Activated B cell treated with CpG ODN at 0.5 μM for 24 hours (primary cell): ENCODE data around the gene TNPO2. TPM values are rescaled to one million over a fixed set of nuclear protein-coding genes. Genes with fewer than 3 reads are reported as not detected.
"Not testable (repeated sequence)": the region's sequence is repeated elsewhere in the genome, so short reads cannot be mapped to it uniquely, and the experiment has no call there.

Experiments
- ATAC-seq: fragments of 200-7000 bp; cut with Tn5 transposase; one replicate; pipeline ENCODE4 v1.10.0; 2021; ENCODE audit warnings: low read depth, mild to moderate bottlenecking, moderate library complexity
- CTCF ChIA-PET: fragments of 350-600 bp; sonication (Branson Sonifier 250); formaldehyde crosslinking; loops from one replicate; lab custom pipeline; 2021; ENCODE audit warnings: antibody characterized with exemption; lab: Charles Lee
- POLR2A ChIA-PET: fragments of 350-600 bp; sonication (Branson Sonifier 250); formaldehyde crosslinking; loops from one replicate; lab custom pipeline; 2021; ENCODE audit warnings: antibody characterized with exemption; lab: Charles Lee
- DNase-seq: peaks from one replicate; pipeline ENCODE4 v3.0.0; 2022
- H3K27ac Mint-ChIP-seq: one replicate; pipeline ENCODE4 v1.8.0; 2020; ENCODE audit warnings: mixed read lengths
- H3K27me3 Mint-ChIP-seq: one replicate; pipeline ENCODE4 v1.8.0; 2021; ENCODE audit warnings: mixed read lengths
- H3K36me3 Mint-ChIP-seq: one replicate; pipeline ENCODE4 v1.8.0; 2021; ENCODE audit warnings: low read depth, mixed read lengths
- H3K4me1 Mint-ChIP-seq: one replicate; pipeline ENCODE4 v1.8.0; 2021; ENCODE audit warnings: mixed read lengths
- H3K4me3 Mint-ChIP-seq: one replicate; pipeline ENCODE4 v1.8.0; 2020; ENCODE audit warnings: mild to moderate bottlenecking, mixed read lengths
- H3K9me3 Mint-ChIP-seq: one replicate; pipeline ENCODE4 v1.8.0; 2020; ENCODE audit warnings: mixed read lengths
- intact Hi-C: fragments of 100-400 bp; cut with micrococcal nuclease; formaldehyde crosslinking; loops from one replicate; pipeline ENCODE4 v1.15.1; 2024
- total RNA-seq: library from RNA; stranded (reverse); gene quantifications from 2 replicates; pipeline ENCODE4 v1.2.3, GENCODE V29; 2022
- TF ChIP-seq, protein P1 (sequence below): fragments of 200-600 bp; IDR thresholded peaks from one replicate; pipeline ENCODE4 v1.8.0; 2022; ENCODE audit warnings: antibody characterized with exemption, mild to moderate bottlenecking

TNPO2 gene
- total RNA-seq, 1 donor from 2014 or later: 91.5 TPM

DNA sequence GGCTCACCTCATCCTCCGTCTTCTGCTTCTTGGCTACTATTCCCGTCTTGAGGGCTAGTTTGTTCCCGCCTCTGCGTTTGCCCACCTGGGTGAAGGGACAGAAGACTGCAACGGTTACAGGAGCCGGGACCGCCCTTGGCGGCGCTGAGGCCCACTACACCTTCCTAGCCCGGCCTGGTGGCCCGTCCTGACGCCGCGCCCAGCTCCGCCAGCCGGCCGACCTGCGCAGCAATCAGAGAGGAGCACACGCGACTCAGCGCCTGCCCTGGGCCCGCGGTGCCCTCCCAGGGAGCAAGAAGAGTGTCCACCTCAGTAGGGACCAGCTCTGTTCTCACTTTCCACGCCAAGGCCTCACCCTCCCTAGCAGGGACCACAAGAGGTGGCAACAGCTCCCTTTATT is 7.6 kb upstream of the TNPO2 start:
- Mint-ChIP-seq H3K4me3 (no peak overlapping the region), H3K36me3 (peaks cover 53% of the 10 kb centered on the region), H3K27me3 (no peaks in the 10 kb centered on the region), H3K27ac (no peak overlapping the region), H3K9me3 (no peaks in the 10 kb centered on the region), H3K4me1 (peaks cover 53% of the 10 kb centered on the region)
- ChIA-PET CTCF (interaction anchor here (0.8 kb wide), 1 partner anchor 26 kb away, joined by 3 read pairs; no protein-coding TSS in a partner anchor), POLR2A (interaction anchor here (1.1 kb wide), 1 partner anchor 9 kb away, joined by 10 read pairs; no protein-coding TSS in a partner anchor)
- DNase-seq (no peak), ATAC-seq (no peak)
- TF ChIP-seq, protein P1, sequence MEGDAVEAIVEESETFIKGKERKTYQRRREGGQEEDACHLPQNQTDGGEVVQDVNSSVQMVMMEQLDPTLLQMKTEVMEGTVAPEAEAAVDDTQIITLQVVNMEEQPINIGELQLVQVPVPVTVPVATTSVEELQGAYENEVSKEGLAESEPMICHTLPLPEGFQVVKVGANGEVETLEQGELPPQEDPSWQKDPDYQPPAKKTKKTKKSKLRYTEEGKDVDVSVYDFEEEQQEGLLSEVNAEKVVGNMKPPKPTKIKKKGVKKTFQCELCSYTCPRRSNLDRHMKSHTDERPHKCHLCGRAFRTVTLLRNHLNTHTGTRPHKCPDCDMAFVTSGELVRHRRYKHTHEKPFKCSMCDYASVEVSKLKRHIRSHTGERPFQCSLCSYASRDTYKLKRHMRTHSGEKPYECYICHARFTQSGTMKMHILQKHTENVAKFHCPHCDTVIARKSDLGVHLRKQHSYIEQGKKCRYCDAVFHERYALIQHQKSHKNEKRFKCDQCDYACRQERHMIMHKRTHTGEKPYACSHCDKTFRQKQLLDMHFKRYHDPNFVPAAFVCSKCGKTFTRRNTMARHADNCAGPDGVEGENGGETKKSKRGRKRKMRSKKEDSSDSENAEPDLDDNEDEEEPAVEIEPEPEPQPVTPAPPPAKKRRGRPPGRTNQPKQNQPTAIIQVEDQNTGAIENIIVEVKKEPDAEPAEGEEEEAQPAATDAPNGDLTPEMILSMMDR: no peak
- intact Hi-C loops: no loop called here

DNA sequence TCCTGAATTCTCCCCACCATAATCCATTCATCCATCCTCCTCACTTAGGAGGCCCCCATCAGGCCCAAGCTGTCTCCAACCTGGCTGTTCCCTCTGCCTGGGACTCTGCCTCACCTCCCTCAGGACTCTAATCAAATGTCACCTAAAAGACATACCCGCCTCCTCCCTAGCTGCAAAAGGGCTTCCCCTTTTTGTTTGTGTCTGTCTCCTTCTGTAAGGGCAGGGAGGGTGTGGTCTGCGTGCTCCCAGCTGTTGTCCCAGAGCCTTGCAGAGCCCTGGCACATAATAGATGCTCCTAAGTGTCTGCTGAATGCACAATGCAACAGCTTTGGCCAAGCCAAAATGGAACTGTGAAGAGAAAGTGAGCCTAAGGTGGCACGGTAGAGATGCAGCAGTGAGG is 6.3 kb upstream of the TNPO2 start:
- POLR2A ChIA-PET: interaction anchor here (0.6 to 1.4 kb wide), 4 partner anchors 33 to 151 kb away, joined by 3 to 6 read pairs (median 4); partner anchors contain the start of gene FBXW9
- CTCF ChIA-PET: interaction anchor here (1.2 to 1.3 kb wide), 2 partner anchors 13 to 66 kb away, joined by 3 to 4 read pairs; no protein-coding TSS in a partner anchor
- no peak for ATAC-seq
- Mint-ChIP-seq H3K27me3 (no peaks in the 10 kb centered on the region), H3K4me1 (peaks cover 50% of the 10 kb centered on the region), H3K9me3 (no peaks in the 10 kb centered on the region), H3K4me3 (peak overlapping the region; percentile 74), H3K27ac (peak overlapping the region; percentile 89), H3K36me3 (peaks cover 53% of the 10 kb centered on the region)
- no peak for DNase-seq
- intact Hi-C loops: no loop called here
- TF ChIP-seq, protein P1: no peak

DNA sequence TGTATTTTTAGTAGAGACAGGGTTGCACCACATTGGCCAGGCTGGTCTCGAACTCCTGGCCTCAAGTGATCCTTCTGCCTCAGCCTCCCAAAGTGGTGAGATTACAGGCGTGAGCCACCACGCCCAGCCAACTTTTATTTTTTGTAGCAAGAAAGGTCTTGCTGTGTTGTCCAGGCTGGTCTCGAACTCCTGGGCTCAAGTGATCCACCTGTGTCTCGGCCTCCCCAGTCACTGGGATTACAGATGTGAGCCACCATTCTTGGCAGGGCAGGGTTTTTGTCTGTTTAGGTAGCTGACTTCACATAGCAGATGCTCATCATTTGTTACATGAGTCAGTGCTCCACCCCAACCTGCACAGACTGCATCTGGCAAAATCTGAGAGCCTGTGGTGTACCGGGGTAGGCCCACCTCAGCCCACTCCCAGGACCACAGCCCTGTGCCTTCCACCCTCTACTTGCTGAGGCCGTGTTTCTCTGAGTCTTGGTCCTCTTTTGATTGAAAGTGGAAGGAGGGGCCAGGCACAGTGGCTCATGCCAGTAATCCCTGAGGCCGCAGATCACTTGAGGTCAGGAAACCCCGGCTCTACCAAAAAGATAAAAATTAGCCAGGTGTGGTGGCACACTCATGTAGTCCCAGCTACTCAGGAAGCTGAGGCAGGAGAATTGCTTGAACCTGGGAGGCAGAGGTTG is 4.2 kb upstream of the TNPO2 start:
- Mint-ChIP-seq H3K27me3 (no peaks in the 10 kb centered on the region), H3K4me1 (peaks cover 57% of the 10 kb centered on the region), H3K27ac (peak overlapping the region; percentile 24), H3K4me3 (no peak overlapping the region), H3K9me3 (no peaks in the 10 kb centered on the region), H3K36me3 (peaks cover 48% of the 10 kb centered on the region)
- ChIA-PET CTCF (interaction anchor here (1.1 kb wide), 1 partner anchor 29 kb away, joined by 3 read pairs; no protein-coding TSS in a partner anchor), POLR2A (interaction anchor here (0.7 to 1.5 kb wide), 5 partner anchors 9 to 112 kb away, joined by 3 to 8 read pairs (median 5); partner anchors contain the start of gene FBXW9)
- DNase-seq (no peak), ATAC-seq (no peak)
- TF ChIP-seq, protein P1: no peak
- intact Hi-C loops: no loop called here

DNA sequence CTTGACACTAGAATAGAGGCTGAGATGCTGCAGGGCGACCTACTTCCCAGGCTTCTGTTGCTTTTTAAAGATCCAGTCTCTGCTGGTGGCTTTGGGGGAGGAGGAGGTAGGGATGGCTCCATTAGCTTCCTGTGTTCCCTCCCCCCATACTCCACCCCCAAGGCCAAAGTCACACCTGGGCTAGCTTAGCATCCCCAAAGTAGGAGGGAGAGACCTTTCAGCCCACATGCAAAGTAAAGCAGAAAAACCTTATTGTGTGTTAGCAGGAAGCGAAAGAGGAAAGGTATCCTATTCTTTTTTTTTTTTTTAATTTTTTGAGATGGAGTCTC is 3.2 kb upstream of the TNPO2 start:
- TF ChIP-seq, protein P1: no peak
- Mint-ChIP-seq H3K27me3 (no peaks in the 10 kb centered on the region), H3K9me3 (no peaks in the 10 kb centered on the region), H3K27ac (peak overlapping the region; percentile 75), H3K36me3 (peaks cover 46% of the 10 kb centered on the region), H3K4me1 (peaks cover 52% of the 10 kb centered on the region), H3K4me3 (no peak overlapping the region)
- DNase-seq (no peak), ATAC-seq (no peak)
- POLR2A ChIA-PET: interaction anchor here (0.7 to 1.5 kb wide), 4 partner anchors 10 to 111 kb away, joined by 3 to 8 read pairs (median 4); partner anchors contain the start of gene RNASEH2A
- CTCF ChIA-PET: interaction anchor here (1.1 to 1.6 kb wide), 2 partner anchors 9 to 30 kb away, joined by 3 to 5 read pairs; no protein-coding TSS in a partner anchor
- intact Hi-C loops: no loop called here

DNA sequence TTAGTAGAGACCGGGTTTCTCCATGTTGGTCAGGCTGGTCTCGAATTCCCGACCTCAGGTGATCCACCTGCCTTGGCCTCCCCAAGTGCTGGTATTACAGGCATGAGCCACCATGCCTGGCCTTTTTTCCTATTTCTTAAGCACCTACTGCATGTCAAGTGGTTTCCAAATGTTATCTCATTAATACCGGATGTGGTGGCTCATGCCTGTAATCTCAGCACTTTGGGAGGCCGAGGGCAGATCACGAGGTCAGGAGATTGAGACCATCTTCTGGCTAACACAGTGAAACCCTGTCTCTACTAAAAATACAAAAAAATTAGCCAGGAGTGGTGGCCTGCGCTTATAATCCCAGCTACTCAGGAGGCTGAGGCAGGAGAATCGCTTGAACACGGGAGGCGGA is 1.9 kb upstream of the TNPO2 start:
- H3K27ac Mint-ChIP-seq, intact Hi-C loops, DNase-seq, ATAC-seq, H3K9me3 Mint-ChIP-seq, H3K27me3 Mint-ChIP-seq, H3K4me3 Mint-ChIP-seq: not testable (repeated sequence)
- ChIA-PET CTCF (interaction anchor here (1.6 kb wide), 1 partner anchor 8 kb away, joined by 5 read pairs; no protein-coding TSS in a partner anchor), POLR2A (interaction anchor here (0.6 to 7.0 kb wide), 3 partner anchors 10 to 113 kb away, joined by 4 to 121 read pairs (median 7); partner anchors contain the start of genes GET3 and TRIR)
- peaks cover 50% of the 10 kb centered on the region for H3K4me1 Mint-ChIP-seq
- peaks cover 47% of the 10 kb centered on the region for H3K36me3 Mint-ChIP-seq
